ENCODE results near the gene CGNL1.

The CGNL1 gene

DNA sequence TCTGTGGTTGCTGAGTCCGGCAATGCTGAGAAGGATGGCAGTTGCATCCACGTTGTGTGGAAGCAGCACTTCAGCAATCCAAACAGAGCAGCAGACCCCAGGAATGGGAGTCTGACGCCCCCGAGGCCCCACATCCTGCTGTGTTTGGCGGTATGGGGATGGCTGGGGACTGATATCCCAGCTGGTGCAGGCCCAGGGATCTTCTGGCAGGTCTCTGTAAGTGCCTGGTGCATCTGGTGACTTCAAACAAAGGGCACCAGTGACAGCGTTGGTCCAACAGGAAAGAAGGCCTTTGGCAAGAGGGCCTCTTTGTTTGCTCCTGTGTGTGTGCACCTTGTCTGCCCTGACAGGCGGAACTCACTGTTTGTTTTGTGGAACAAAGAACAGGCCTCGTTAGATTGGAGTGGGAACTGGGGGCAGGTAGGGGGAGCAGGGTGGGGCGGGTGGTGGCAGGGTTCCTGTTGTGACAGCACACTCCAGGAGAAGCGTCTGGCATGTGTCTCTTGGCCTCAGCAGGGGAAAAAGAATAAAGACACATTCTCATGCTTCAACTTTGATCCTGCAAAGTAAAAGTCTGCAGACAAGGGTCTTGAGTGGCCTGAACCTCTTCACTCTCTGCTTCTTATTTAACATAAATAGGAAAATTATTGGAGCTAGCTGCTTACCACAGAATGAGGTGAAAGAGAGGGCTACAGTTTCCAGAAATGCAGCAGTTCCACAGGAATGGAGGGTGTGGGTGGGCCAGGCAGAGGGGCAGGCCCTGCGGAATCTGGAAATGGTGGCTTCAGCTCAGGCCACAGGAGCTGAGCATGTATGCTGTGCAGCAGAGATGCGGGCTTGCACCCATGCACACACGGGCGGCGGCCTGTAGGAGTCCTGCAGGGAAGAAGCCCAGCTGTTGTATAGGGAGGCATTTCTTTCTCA lies 120.9 kb downstream of the CGNL1 start:
- DNase-seq (ENCODE audit: low spot score in 2 of 2) (no peak), ATAC-seq (no peak)
- H3K4me1 Mint-ChIP-seq, result no peaks in the 10 kb centered on the region
- H3K36me3 Mint-ChIP-seq, result no peaks in the 10 kb centered on the region
- no peaks in the 10 kb centered on the region for H3K9me3 Mint-ChIP-seq
- H3K4me3 Mint-ChIP-seq, result no peak overlapping the region
- no peak overlapping the region for H3K27ac Mint-ChIP-seq

DNA sequence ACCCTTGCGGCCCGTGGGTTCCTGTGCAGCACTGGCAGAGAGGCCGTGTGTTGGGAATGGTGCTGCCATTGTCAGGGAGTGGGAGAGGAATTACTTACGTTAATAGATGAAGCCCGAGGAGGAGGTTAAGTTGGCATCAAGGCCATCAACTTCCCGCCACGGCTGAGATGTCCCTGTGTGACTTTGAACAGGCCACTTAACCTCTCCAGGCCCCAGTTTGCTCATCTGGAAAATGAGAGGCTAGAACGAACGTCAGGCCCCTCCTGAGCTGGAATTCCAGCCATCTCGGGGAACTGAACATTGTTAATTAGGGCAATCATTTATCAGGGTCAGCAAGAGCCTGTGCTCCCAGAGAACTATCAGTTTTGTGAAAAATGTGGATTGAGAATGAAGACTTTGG lies 124.0 kb downstream of the CGNL1 start:
- DNase-seq (ENCODE audit: low spot score in 2 of 2) (no peak), ATAC-seq (no peak)
- Mint-ChIP-seq H3K9me3 (no peaks in the 10 kb centered on the region), H3K27ac (no peak overlapping the region), H3K36me3 (no peaks in the 10 kb centered on the region), H3K4me1 (no peaks in the 10 kb centered on the region), H3K4me3 (no peak overlapping the region)

DNA sequence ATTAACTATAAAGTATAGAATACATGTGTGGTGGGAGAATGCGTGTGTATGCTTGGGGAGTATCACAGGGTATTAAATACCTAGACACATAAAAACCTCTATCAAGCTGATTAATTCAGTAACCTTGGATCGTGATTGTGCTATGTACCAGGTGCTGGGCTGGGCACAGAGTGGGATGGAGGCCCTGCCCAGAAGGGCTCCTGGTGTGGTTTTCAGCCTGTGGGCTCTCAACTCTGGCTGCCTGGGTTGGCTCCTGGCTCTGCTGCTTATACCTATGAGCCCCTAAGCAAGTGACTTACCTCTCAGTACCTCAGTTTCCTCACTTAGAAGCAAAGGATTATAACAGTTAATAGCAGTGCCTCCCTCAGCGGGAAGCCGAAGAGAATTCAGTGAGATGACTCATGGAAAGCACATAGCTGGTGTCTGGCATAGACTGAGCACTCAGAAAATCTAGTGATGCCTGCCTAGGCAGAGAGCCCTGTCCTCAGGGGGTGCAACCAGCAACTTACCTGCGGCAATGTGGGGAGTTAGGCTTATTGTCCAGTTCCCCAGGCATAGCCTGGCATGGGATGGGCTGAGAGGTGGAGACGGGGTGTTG lies 124.8 kb downstream of the CGNL1 start:
- Mint-ChIP-seq H3K36me3 (no peaks in the 10 kb centered on the region), H3K9me3 (no peaks in the 10 kb centered on the region), H3K4me1 (no peaks in the 10 kb centered on the region), H3K4me3 (no peak overlapping the region), H3K27ac (no peak overlapping the region)
- DNase-seq (ENCODE audit: low spot score in 2 of 2) (no peak), ATAC-seq (no peak)

- H3K4me3 Mint-ChIP-seq, result no peak overlapping the region
Measured at GRCh38 chr15:57502116-57502515, 125.8 kb downstream of the CGNL1 start.

GRCh38 chr15:57503051-57503702 lies 126.9 kb downstream of the CGNL1 start:
- no peak overlapping the region for H3K4me3 Mint-ChIP-seq

More at GRCh38 chr15:57502116-57502515, 125.8 kb downstream of the CGNL1 start:
- H3K36me3 Mint-ChIP-seq, result no peaks in the 10 kb centered on the region
- H3K4me1 Mint-ChIP-seq, result no peaks in the 10 kb centered on the region
- no peaks in the 10 kb centered on the region for H3K9me3 Mint-ChIP-seq
- H3K27ac Mint-ChIP-seq, result no peak overlapping the region
- DNase-seq (ENCODE audit: low spot score in 2 of 2), result no peak
- no peak for ATAC-seq

GRCh38 chr15:57503911-57504598 lies 127.8 kb downstream of the CGNL1 start:
- Mint-ChIP-seq H3K27ac (no peak overlapping the region), H3K36me3 (no peaks in the 10 kb centered on the region), H3K4me3 (no peak overlapping the region), H3K9me3 (no peaks in the 10 kb centered on the region), H3K4me1 (no peaks in the 10 kb centered on the region)
- no peak for DNase-seq (ENCODE audit: low spot score in 2 of 2)
- ATAC-seq, result no peak

More at GRCh38 chr15:57503051-57503702, 126.9 kb downstream of the CGNL1 start:
- Mint-ChIP-seq H3K4me1 (no peaks in the 10 kb centered on the region), H3K36me3 (no peaks in the 10 kb centered on the region), H3K27ac (no peak overlapping the region), H3K9me3 (no peaks in the 10 kb centered on the region)
- DNase-seq (ENCODE audit: low spot score in 2 of 2), result no peak
- ATAC-seq, result peak; percentile 24

- Mint-ChIP-seq H3K9me3 (no peaks in the 10 kb centered on the region), H3K4me3 (no peak overlapping the region), H3K27ac (no peak overlapping the region), H3K4me1 (no peaks in the 10 kb centered on the region), H3K36me3 (no peaks in the 10 kb centered on the region)
- no peak for DNase-seq (ENCODE audit: low spot score in 2 of 2)
- ATAC-seq, result no peak
Measured at GRCh38 chr15:57504599-57504940, 128.3 kb downstream of the CGNL1 start.

DNA sequence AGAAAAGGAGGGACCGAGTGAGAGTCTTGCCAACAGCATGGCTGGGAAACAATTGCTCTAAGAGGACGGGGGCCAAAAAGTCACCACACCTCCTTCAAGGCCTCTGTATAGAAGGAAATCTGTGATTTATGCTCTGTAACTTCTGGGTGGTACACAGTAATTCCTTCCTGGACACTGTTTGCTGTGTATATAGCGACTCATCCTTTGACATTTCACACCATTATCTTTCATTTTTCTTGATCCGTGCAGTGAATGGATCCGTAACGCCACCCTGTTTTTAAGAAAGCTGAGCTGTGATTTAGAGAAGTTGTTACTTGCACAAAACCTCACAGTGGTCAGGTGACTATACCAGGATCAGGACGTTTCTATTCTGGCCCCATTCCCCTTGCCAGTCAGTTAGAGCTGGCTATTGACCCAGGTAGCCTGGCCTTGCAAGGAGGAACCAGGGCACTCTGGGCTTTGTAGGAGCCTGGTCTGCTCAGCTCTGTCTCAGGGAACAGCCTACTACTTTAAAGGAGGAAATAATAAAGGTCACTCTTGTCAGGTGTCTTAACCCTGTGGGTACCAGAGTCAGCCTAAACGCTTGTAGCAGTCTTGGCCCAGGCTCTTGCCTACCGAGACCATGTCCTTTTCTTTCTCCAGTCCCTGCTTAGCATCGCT lies 128.9 kb downstream of the CGNL1 start:
- H3K4me3 Mint-ChIP-seq, result no peak overlapping the region
- H3K27ac Mint-ChIP-seq, result no peak overlapping the region
- no peaks in the 10 kb centered on the region for H3K9me3 Mint-ChIP-seq
- no peaks in the 10 kb centered on the region for H3K36me3 Mint-ChIP-seq
- ATAC-seq, result no peak
- H3K4me1 Mint-ChIP-seq, result no peaks in the 10 kb centered on the region
- no peak for DNase-seq (ENCODE audit: low spot score in 2 of 2)

DNA sequence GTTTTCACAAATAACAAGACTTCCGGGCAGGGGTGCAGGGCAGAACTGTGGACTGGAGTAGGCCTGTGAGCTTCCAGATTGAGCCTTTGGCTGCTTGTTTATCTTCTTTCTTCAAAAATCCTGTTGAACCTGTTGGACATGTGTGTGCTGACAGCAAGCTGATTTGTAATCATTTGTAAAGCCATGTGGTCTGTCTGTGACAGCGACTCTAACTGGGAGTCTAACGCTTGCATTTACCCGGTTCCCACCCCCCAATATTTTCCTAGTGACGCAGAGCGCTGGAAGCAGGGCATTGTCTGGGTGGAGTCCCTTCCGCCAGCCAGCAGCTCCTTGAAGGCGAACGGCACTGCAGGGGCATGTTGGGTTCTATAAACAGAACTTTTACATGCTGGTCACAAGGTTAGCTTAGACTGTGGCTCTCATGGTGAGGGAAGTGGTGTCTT lies 129.7 kb downstream of the CGNL1 start:
- no peaks in the 10 kb centered on the region for H3K9me3 Mint-ChIP-seq
- H3K36me3 Mint-ChIP-seq, result no peaks in the 10 kb centered on the region
- H3K4me1 Mint-ChIP-seq, result no peaks in the 10 kb centered on the region
- H3K27ac Mint-ChIP-seq, result no peak overlapping the region
- H3K4me3 Mint-ChIP-seq, result no peak overlapping the region
- ATAC-seq (no peak), DNase-seq (ENCODE audit: low spot score in 2 of 2) (no peak)

DNA sequence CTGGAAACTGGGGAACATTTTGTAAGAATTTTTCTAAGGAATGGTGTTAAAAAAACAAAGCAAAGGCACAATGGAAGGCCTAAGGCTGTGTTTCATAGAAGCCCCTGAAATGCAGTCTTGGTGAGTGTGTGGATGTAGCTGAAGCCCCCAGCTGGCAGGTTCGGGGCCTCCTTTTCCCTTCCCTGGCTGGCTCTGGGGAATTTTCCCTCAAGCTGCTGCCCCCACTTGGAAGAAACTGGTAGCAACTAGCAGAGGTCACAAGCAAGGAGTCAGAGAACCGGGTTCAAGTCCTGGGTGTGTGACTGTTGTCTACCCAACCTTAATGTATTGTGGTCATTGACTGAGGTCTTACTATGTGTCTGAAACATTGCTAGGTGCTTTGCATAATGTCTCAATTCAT lies 130.1 kb downstream of the CGNL1 start:
- Mint-ChIP-seq H3K4me1 (no peaks in the 10 kb centered on the region), H3K36me3 (no peaks in the 10 kb centered on the region)

DNA sequence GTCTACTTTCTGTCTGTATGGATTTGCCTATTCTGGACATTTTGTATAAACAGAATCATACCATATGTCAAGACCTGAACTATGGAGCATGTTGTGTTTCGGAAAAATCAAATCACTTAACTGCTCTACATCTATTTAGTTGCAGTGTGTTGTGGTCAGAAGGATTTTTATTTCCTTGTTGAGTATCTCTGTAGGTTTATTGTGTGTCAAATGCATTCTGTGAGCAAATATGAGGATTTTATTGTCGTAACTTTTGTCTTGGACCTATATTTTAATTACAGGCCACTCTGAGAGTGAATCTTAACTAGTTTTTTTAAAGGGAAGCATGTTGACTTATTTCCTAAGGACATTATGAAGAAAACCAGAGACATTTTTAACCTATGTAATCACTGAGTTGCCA lies 130.8 kb downstream of the CGNL1 start:
- Mint-ChIP-seq H3K9me3 (no peaks in the 10 kb centered on the region), H3K27ac (no peak overlapping the region), H3K4me3 (no peak overlapping the region), H3K4me1 (no peaks in the 10 kb centered on the region), H3K36me3 (no peaks in the 10 kb centered on the region)
- no peak for ATAC-seq
- no peak for DNase-seq (ENCODE audit: low spot score in 2 of 2)

More for the DNA sequence above, 130.1 kb downstream of the CGNL1 start:
- no peak for ATAC-seq
- no peak overlapping the region for H3K4me3 Mint-ChIP-seq
- no peak overlapping the region for H3K27ac Mint-ChIP-seq
- DNase-seq (ENCODE audit: low spot score in 2 of 2), result no peak
- no peaks in the 10 kb centered on the region for H3K9me3 Mint-ChIP-seq

GRCh38 chr15:57509126-57509525 lies 132.8 kb downstream of the CGNL1 start:
- H3K27ac Mint-ChIP-seq, result no peak overlapping the region
- no peaks in the 10 kb centered on the region for H3K4me1 Mint-ChIP-seq

GRCh38 chr15:57509965-57510364 lies 133.7 kb downstream of the CGNL1 start:
- Mint-ChIP-seq H3K27ac (no peak overlapping the region), H3K36me3 (no peaks in the 10 kb centered on the region), H3K4me3 (no peak overlapping the region), H3K9me3 (no peaks in the 10 kb centered on the region), H3K4me1 (no peaks in the 10 kb centered on the region)
- DNase-seq (ENCODE audit: low spot score in 2 of 2), result no peak
- ATAC-seq, result no peak

More at GRCh38 chr15:57509126-57509525, 132.8 kb downstream of the CGNL1 start:
- Mint-ChIP-seq H3K36me3 (no peaks in the 10 kb centered on the region), H3K9me3 (no peaks in the 10 kb centered on the region), H3K4me3 (no peak overlapping the region)
- DNase-seq (ENCODE audit: low spot score in 2 of 2) (no peak), ATAC-seq (no peak)

DNA sequence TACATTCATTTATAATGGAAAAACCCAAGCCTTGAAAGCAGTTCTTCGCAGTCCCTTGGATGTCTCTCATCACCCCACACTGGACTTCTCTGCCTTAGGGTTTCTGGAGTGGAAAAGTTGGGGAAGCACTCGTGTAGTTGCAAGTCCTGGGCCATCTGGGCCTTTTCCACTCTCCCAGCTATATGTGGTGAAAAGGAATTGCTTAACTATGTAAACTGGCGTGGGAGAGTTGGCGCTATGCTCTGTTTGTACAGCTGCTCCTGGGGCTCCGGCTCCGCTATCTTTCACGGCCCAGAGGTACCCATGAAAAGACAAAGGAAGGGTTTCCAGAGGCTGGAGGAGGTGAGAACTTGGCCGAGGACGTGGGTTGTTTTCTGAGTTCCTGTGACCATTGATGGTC lies 134.3 kb downstream of the CGNL1 start:
- no peaks in the 10 kb centered on the region for H3K36me3 Mint-ChIP-seq
- no peaks in the 10 kb centered on the region for H3K4me1 Mint-ChIP-seq
- no peaks in the 10 kb centered on the region for H3K9me3 Mint-ChIP-seq
- DNase-seq (ENCODE audit: low spot score in 2 of 2), result no peak
- ATAC-seq, result no peak
- H3K4me3 Mint-ChIP-seq, result no peak overlapping the region
- no peak overlapping the region for H3K27ac Mint-ChIP-seq
